Activated T-helper 17 cell treated with anti-CD3 and anti-CD28 coated beads, Interleukin-2, amount 50 U/mL, for 72 hours (primary cell): ENCODE data around the gene NTN5. TPM values are rescaled to one million over a fixed set of nuclear protein-coding genes. Genes with fewer than 3 reads are reported as not detected.

Experiments used
- ATAC-seq: fragments of 150-1000 bp; cut with Tn5 transposase; replicated peaks from 2 replicates; pipeline ENCODE4 v1.10.0; 2021; ENCODE audit warnings: mild to moderate bottlenecking, moderate library complexity
- H3K27ac Mint-ChIP-seq: one replicate; pipeline ENCODE4 v1.8.0; 2022; ENCODE audit warnings: mixed read lengths
- H3K27me3 Mint-ChIP-seq: one replicate; pipeline ENCODE4 v1.8.0; 2022; ENCODE audit warnings: mixed read lengths
- H3K36me3 Mint-ChIP-seq: one replicate; pipeline ENCODE4 v1.8.0; 2022; ENCODE audit warnings: low read depth, mild to moderate bottlenecking, mixed read lengths
- H3K4me1 Mint-ChIP-seq: one replicate; pipeline ENCODE4 v1.8.0; 2022; ENCODE audit warnings: mixed read lengths
- H3K4me3 Mint-ChIP-seq: one replicate; pipeline ENCODE4 v1.8.0; 2022; ENCODE audit warnings: mild to moderate bottlenecking, mixed read lengths
- H3K9me3 Mint-ChIP-seq: one replicate; pipeline ENCODE4 v1.8.0; 2022; ENCODE audit warnings: mixed read lengths
- total RNA-seq, 2 donors: library from RNA; stranded (reverse); gene quantifications; one replicate each; pipeline ENCODE4 v1.2.3, GENCODE V29; 2022

The NTN5 gene
- total RNA-seq, 2 donors from 2014 or later = 0.65 to 2.9 TPM

DNA sequence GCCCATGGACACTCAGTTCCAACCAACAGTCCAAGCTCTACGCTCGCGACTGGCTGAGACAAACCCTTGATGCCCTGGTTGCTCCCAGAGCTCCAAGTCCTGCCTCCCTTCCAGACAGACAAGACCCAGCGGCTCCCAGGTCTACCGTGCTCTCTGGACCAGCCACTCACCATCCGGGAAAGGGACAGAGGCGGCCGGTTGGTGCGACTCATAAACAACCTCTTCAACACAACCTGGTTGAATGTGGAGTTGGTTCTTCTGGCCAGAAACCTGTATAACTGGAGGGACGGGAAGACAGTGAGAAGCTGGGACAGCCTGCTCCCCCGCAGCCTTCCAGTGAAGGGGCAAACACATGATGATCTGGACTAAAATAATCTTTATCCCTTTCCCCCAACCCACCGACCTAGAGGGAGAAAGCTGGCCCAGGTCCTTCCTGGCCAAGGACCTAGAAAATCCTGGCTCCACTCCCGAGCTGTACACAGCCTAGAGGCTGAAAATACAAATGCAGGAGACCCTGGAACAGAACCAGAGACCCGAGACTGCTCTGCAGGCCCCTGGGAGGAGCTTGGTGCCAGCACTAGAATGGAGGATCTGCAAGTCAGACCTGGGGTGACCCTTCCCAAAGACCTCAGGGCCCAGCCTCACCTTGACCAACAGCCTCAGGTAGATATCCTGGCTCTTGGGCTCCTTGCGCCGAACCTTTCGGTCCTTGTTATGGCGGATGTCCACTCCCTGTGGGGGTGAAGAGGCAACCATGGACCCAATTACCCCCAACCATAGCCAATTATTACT lies 55.5 kb downstream of the NTN5 start:
- H3K36me3 Mint-ChIP-seq = peaks cover 80% of the 10 kb centered on the region
- ATAC-seq = no peak
- H3K4me3 Mint-ChIP-seq = peak overlapping the region; percentile 99
- no peaks in the 10 kb centered on the region for H3K9me3 Mint-ChIP-seq
- peaks cover 5% of the 10 kb centered on the region for H3K4me1 Mint-ChIP-seq
- no peaks in the 10 kb centered on the region for H3K27me3 Mint-ChIP-seq
- H3K27ac Mint-ChIP-seq = peak overlapping the region; percentile 100

DNA sequence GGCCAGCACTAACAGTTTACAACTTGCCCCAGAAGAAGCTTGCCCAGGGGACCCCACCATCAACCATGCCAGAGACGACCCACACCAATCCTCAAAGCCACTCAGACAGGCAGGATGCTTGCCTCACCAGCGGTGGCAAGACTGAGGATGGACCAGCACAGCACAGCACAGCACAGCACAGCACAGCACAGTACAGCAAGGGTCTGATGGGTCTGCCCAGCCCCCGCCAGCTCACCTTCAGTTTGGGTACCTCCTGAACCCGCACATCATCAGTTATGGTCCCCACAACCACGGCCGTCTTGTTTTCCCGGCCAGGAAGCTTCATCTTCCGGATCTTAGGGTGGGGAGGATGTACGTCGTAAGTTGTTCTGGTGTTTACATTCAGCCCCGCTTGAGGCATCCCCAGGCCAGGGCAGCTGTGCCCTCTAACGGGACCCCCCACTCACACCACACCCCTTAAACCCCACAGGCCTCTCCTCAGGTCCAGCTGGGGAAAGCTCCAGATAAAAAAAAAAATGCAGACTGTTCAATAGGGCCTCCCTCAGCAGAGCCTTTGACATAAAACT lies 56.2 kb downstream of the NTN5 start:
- Mint-ChIP-seq H3K27me3 (no peaks in the 10 kb centered on the region), H3K27ac (peak overlapping the region; percentile 100), H3K4me3 (peak overlapping the region; percentile 99), H3K4me1 (peaks cover 5% of the 10 kb centered on the region), H3K9me3 (no peaks in the 10 kb centered on the region), H3K36me3 (peaks cover 72% of the 10 kb centered on the region)
- no peak for ATAC-seq

DNA sequence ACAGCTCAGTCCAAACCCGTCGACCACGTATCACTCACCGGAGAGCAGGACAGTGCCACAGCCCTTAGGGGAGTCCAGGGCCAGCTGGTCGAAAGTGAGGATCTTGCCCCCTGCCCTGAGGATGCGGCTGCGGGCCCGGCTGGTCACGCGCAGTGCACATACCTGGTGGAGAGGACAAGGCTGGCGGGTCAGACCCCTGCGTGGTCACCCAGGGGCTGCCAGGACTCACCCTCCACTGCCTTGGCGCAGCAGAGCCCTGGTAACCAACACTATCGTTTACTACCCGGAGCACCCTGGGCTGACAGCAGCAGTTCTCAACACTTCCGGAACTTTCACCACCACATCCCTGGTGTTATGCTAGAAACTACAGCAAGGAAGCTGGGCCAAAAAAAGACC lies 56.8 kb downstream of the NTN5 start:
- no peak for ATAC-seq
- Mint-ChIP-seq H3K9me3 (no peaks in the 10 kb centered on the region), H3K4me1 (peaks cover 5% of the 10 kb centered on the region), H3K36me3 (peaks cover 67% of the 10 kb centered on the region), H3K27ac (peak overlapping the region; percentile 100), H3K4me3 (peak overlapping the region; percentile 99), H3K27me3 (no peaks in the 10 kb centered on the region)

DNA sequence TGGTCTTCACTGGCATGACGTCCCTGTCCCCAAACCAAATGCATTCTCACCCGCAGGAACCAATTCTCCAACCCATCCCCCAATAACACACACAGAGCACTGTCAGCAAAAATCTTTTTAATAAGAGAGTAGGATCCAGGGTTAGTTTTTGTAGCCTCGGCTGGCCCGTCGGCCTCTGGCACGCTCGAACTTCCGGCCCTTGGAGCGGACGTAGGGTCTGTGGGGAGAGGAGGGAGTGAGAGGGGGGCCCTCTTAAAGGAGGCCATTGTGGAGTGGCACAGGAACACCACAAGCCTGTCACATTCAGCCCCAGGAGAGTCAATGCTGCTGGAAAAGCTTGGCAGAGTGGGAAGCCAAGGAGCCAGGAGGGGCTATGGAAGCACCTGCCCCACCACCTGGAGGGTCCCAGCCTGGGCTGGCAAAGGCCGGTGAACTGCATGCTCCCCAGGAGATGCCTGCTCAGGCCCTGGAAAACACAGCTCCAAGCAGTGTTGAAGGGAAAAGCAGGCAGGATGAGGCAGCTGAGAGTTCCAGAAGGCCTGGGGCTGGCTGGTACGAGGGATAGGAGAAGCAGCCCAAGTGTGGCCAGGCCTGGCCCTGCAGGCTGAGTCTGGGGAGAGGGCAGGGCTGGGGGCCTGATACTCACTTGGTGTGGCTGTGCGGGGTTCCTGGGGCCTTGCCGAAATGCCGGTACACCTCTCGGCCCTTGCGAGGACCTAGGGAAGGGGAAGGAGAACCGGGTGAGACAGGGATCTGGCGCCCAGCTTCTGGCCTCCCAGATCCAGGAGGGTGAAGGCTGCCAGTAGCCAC lies 57.4 kb downstream of the NTN5 start:
- Mint-ChIP-seq H3K27ac (peak overlapping the region; percentile 41), H3K9me3 (no peaks in the 10 kb centered on the region), H3K4me1 (peaks cover 5% of the 10 kb centered on the region), H3K36me3 (peaks cover 65% of the 10 kb centered on the region), H3K4me3 (peak overlapping the region; percentile 99), H3K27me3 (no peaks in the 10 kb centered on the region)
- ATAC-seq = no peak

DNA sequence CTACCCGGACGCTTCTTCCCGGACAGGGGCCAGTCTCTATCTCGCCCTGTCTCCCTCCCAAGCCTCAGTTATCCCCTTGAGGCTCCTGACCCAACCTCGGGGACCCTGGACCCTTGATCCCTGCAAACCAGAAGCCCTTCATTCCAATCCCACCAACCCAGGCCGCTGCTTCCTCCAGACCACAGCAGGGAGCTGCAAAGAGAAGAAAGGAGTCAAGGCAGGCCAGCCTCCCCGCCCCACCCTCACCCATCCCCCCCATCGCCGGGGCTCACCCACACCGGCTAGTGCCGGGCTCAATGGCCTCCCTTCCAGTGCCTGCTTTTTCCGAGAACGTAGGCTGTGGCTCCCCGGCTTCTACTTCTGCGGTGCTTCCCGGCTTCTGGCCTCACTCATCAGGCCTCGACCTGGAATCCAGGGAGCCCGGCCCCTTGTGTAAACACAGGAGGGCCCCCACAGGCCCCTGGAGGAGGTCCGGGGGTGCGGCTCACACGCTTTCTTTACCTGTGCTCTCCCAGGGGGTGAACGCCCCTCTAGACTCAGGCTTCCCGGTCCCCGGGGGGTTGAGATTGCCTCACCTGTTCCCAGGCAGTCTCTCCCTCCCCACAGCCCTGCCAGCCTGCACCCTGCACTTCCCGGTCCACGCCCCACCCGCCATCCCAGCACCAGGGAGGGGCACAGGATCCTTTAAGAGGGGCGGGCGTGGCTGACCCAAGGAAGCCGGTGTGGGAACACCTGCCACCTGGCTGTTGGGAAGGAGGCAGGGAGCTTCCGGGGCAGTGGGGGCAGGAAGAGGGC lies 58.2 kb downstream of the NTN5 start, which contains the start of gene FAM83E:
Gene FAM83E, minus strand, starts transcription at position 641 of the 795 bp plus-strand sequence. CDS start 1,704 bp downstream, outside the sequence.
- H3K27ac Mint-ChIP-seq = peak within 1 kb of the TSS; percentile 85
- H3K4me3 Mint-ChIP-seq = peak within 1 kb of the TSS; percentile 99

DNA sequence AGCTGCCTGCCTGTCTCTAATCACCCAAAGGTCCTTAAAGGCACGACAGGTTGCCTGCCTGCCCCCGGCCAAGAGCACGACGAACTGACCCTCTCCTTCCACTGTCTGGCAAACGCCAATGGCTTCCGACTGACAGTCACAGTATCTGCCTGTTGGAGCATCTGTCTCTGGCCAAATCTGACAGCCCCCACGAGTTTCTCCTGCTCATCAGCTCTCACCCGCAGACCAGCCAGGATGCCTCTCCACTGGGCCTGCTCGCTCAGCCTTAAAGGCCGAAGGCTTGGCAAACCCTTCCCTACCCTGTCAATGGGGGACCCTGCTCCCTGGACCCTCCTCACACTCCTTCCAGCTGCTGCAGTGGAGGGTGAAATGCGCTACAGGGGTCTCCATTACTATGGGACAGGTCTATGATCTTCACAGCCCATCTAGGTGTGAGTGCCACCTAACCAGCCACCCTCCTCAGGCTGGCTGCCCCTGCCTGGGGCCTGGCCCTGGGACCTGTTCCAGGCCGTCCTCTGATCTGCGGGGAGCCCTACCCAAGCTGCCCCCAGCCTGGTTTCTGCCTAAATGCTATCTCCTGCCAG lies 58.9 kb downstream of the NTN5 start:
- no peak for ATAC-seq
- Mint-ChIP-seq H3K4me1 (no peaks in the 10 kb centered on the region), H3K27ac (peak overlapping the region; percentile 85), H3K36me3 (peaks cover 50% of the 10 kb centered on the region), H3K4me3 (no peak overlapping the region), H3K27me3 (no peaks in the 10 kb centered on the region), H3K9me3 (no peaks in the 10 kb centered on the region)

More for the DNA sequence above, 58.2 kb downstream of the NTN5 start, which contains the start of gene FAM83E:
- H3K36me3 Mint-ChIP-seq = peaks cover 57% of the 10 kb centered on the region
- H3K27me3 Mint-ChIP-seq = no peaks in the 10 kb centered on the region
- no peak for ATAC-seq
- H3K4me1 Mint-ChIP-seq = peaks cover 3% of the 10 kb centered on the region
- no peaks in the 10 kb centered on the region for H3K9me3 Mint-ChIP-seq

DNA sequence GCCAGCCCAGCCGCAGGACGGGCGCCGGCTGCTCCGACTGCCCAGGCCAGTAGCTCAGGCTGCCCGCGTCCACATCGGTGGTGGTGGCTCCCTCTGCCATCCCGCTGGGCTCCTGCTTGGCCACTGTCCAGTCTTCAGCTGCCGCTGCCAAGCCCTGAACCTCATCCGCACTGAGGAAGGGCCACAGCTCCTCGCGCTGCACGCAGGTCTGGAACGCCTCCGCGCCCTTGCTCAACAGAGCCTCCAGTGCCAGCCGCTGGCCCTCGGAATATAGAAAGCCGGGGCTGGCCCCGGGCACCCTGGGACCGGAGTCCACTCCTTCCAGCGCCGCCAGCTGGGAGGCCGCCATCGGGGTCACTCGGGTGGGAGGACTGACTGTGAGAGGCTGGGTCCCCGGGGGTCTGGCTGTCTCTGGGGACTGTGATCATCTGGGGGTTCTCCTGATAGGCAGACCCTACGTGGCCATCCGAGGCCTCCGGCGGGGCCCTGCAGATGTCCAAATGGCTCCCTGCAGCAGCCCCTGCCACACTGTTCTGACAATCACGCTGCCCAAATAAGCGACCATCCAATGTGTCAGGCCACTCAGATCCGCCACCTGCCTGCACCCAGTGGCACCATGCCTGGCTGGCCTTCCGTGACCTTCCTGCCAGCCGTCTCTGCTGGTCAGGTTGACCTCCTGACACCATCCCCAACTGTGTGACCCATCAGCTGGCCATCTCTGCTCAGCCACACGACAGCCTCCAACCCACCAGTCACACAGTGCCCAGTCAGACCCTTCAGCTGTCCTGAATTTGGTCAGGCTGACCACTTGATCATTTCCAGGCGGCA lies 59.6 kb downstream of the NTN5 start:
- H3K27me3 Mint-ChIP-seq = no peaks in the 10 kb centered on the region
- peak overlapping the region; percentile 85 for H3K27ac Mint-ChIP-seq
- no peak for ATAC-seq
- no peaks in the 10 kb centered on the region for H3K4me1 Mint-ChIP-seq
- H3K36me3 Mint-ChIP-seq = peaks cover 43% of the 10 kb centered on the region
- H3K4me3 Mint-ChIP-seq = no peak overlapping the region
- H3K9me3 Mint-ChIP-seq = no peaks in the 10 kb centered on the region

DNA sequence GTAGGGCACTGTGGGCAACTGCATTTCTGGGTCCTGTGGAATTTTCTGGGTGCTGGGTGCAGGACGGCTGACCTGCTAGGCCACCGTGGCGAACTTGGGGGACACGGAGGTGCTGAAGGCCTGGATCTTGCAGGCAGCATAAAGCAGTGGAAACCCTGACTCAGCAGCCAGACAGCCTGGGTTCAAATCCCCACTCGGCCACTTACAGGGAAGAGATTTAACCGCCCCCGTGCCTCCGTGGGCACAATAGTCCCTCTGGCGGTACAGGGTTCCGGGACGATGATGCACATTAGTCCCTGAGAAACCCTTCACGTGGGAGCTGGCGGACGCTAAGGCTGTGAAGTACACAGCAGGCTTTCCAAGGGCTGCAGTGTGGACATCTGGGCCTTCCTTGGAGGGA lies 60.9 kb downstream of the NTN5 start:
- no peaks in the 10 kb centered on the region for H3K27me3 Mint-ChIP-seq
- H3K36me3 Mint-ChIP-seq = peaks cover 30% of the 10 kb centered on the region
- no peak for ATAC-seq
- H3K27ac Mint-ChIP-seq = no peak overlapping the region
- H3K4me3 Mint-ChIP-seq = no peak overlapping the region
- H3K9me3 Mint-ChIP-seq = no peaks in the 10 kb centered on the region
- H3K4me1 Mint-ChIP-seq = no peaks in the 10 kb centered on the region

Other genes with a start within 250 kb of the NTN5 start
- 10 to 100 TPM; 34.9 to 72.9 TPM for gene GRWD1, start 227.0 kb downstream of the NTN5 start, total RNA-seq
- gene KCNJ14, start 217.4 kb downstream of the NTN5 start, total RNA-seq = 1 to 10 TPM; 1.7 to 2.1 TPM
- gene CYTH2, start 203.6 kb downstream of the NTN5 start, total RNA-seq = 10 to 100 TPM; 30.6 to 35.4 TPM
- gene LMTK3, start 161.2 kb downstream of the NTN5 start, total RNA-seq = 1 to 10 TPM; 3.8 to 5.9 TPM
- not detected for gene SULT2B1, start 120.8 kb downstream of the NTN5 start, total RNA-seq
- gene SPACA4, start 66.3 kb downstream of the NTN5 start, total RNA-seq = not detected
- 1 to 10 TPM; 4.6 to 8.6 TPM for gene FAM83E, start 57.9 kb downstream of the NTN5 start, total RNA-seq
- 1,000 to 10,000 TPM; 1,785 to 2,369 TPM for gene RPL18, start 53.8 kb downstream of the NTN5 start, total RNA-seq
- 10 to 100 TPM; 31.3 to 49.3 TPM for gene SPHK2, start 53.5 kb downstream of the NTN5 start, total RNA-seq
- 1 to 10 TPM; 5.3 to 9.3 TPM for gene DBP, start 35.6 kb downstream of the NTN5 start, total RNA-seq
- gene CA11, start 26.8 kb downstream of the NTN5 start, total RNA-seq = 10 to 100 TPM in 1 of 2 donors, 1 to 10 TPM in 1; 6.1 to 16.4 TPM
- not detected for gene FUT2, start 23.0 kb upstream of the NTN5 start, total RNA-seq
- gene MAMSTR, start 46.7 kb upstream of the NTN5 start, total RNA-seq = 1 to 10 TPM; 1.1 to 1.7 TPM
- gene RASIP1, start 67.6 kb upstream of the NTN5 start, total RNA-seq = under 1 TPM; 0.19 to 0.67 TPM
- gene IZUMO1, start 73.9 kb upstream of the NTN5 start, total RNA-seq = not detected
- under 1 TPM; 0.30 to 0.40 TPM for gene FUT1, start 79.6 kb upstream of the NTN5 start, total RNA-seq
- gene FGF21, start 82.5 kb upstream of the NTN5 start, total RNA-seq = not detected
- gene BCAT2, start 138.0 kb upstream of the NTN5 start, total RNA-seq = 10 to 100 TPM; 39.7 to 54.3 TPM
- gene HSD17B14, start 163.5 kb upstream of the NTN5 start, total RNA-seq = 1 to 10 TPM in 1 of 2 donors, not detected in 1; 1.6 TPM
- gene PLEKHA4, start 195.6 kb upstream of the NTN5 start, total RNA-seq = 10 to 100 TPM in 1 of 2 donors, 1 to 10 TPM in 1; 6.5 to 17.6 TPM
- gene PPP1R15A, start 199.4 kb upstream of the NTN5 start, total RNA-seq = 100 to 1,000 TPM in 1 of 2 donors, 10 to 100 TPM in 1; 75.1 to 129 TPM
- not detected for gene TULP2, start 225.7 kb upstream of the NTN5 start, total RNA-seq
- 100 to 1,000 TPM; 158 to 184 TPM for gene NUCB1, start 227.3 kb upstream of the NTN5 start, total RNA-seq